ENCODE data around the gene GJC2. TPM values are rescaled to one million over a fixed set of nuclear protein-coding genes. Genes with fewer than 3 reads are reported as not detected.
A peak's percentile ranks its signal among the peaks of the same experiment; 100 is the strongest.

The GJC2 gene
- total and polyA plus RNA-seq, 2 donors (not counting 3 experiments of a cell fraction or from before 2014, with no cell fraction given), result 0.58 to 1.2 TPM

DNA sequence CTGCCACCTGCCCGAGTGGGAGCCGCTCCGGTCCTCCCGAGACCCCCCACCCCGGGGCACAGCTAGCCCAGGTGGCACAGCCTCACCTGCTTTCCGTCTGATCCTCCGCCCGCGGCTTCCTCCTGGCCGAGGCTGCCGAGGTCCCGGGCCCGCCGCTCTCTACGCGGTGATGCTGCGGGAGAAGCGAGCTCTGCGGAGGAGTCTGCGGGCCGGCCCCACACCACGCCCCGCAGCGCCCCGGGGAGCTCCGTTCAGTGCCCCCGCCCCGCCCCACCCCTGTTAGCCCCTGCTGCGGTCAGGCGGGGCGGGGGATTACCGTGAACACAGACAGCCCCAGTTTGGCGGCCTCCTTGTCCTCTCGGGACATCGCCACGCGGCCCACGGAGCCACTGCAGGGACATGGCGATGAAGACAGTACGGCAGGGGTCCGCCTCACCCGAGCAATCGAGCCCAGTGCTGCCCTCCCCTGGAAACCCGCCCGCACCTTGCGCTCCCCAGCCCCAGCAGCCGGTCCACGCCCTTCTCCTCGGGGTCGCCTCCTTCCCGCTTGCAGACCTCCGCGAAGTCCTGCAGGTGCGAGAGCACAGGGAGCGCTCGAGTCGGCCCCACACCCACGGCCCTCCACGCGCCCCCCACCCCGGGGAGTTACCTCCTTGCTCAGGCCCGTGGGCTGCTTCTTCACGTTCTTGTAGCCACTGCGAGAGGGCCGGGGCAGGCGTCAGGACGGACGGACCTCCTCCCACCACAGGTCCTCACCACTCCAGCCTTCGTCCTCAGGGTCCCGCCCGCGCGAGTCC, 47.5 kb upstream of the GJC2 start:
- ChIA-PET POLR2A (no interaction called here), CTCF (interaction anchor here (0.7 to 1.1 kb wide), 6 partner anchors 10 to 103 kb away, joined by 3 to 12 read pairs (median 7); no protein-coding TSS in a partner anchor)
- peak; percentile 44 for FAIRE-seq
- peaks cover 32% of the 10 kb centered on the region for H3K79me2 ChIP-seq (ENCODE audit: control insufficient read depth, insufficient read depth, low read length)
- DNase-seq (ENCODE audit: low read depth, low spot score), result peak; percentile 64
- peak overlapping the region; percentile 30 for H3K9ac ChIP-seq (replicated peaks; ENCODE audit: extremely low read depth, insufficient read depth, low read length)
- H3K36me3 ChIP-seq (ENCODE audit: control insufficient read depth in 2 of 2, extremely low read depth in 1 of 2, insufficient read depth in 2 of 2, low read length in 2 of 2), result peaks cover 10 to 32% of the 10 kb centered on the region in 2 experiments
- H4K20me1 ChIP-seq (replicated peaks; ENCODE audit: control insufficient read depth, extremely low read depth, insufficient read depth, low read length), result no peaks in the 10 kb centered on the region
- H3K4me1 ChIP-seq (ENCODE audit: control insufficient read depth, extremely low read depth, insufficient read depth, low read length), result peaks cover 10% of the 10 kb centered on the region
- TF ChIP-seq, protein P1, sequence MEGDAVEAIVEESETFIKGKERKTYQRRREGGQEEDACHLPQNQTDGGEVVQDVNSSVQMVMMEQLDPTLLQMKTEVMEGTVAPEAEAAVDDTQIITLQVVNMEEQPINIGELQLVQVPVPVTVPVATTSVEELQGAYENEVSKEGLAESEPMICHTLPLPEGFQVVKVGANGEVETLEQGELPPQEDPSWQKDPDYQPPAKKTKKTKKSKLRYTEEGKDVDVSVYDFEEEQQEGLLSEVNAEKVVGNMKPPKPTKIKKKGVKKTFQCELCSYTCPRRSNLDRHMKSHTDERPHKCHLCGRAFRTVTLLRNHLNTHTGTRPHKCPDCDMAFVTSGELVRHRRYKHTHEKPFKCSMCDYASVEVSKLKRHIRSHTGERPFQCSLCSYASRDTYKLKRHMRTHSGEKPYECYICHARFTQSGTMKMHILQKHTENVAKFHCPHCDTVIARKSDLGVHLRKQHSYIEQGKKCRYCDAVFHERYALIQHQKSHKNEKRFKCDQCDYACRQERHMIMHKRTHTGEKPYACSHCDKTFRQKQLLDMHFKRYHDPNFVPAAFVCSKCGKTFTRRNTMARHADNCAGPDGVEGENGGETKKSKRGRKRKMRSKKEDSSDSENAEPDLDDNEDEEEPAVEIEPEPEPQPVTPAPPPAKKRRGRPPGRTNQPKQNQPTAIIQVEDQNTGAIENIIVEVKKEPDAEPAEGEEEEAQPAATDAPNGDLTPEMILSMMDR (IDR thresholded peaks at IDR 0.05; ENCODE audit: extremely low read depth in 1 of 2, insufficient read depth in 1 of 2, low read depth in 1 of 2, low read length in 2 of 2), result peak in 1 of 2 donors; percentile 63
- no peak for TF ChIP-seq JUN (IDR thresholded peaks at IDR 0.05; ENCODE audit: borderline replicate concordance, insufficient read depth, insufficient read length, low read depth)
- TF ChIP-seq POLR2A (IDR thresholded peaks at IDR 0.05; ENCODE audit: low read depth, low read length), result no peak
- TF ChIP-seq POLR2AphosphoS5 (IDR thresholded peaks at IDR 0.05; ENCODE audit: insufficient read depth, low read depth, low read length), result peak; percentile 47
- H3K9me3 ChIP-seq (replicated peaks; ENCODE audit: control insufficient read depth, insufficient read depth, low read length), result no peaks in the 10 kb centered on the region
- dilution Hi-C loops (cut with MboI; ENCODE audit: extremely low pct_ligation_motif_present, low sequenced_read_pairs) (no loop called here), intact Hi-C loops (cut with micrococcal nuclease) (loop anchor here (1.0 kb wide), 2 partner anchors 17 to 103 kb away; no protein-coding TSS in a partner anchor)
- H3K9me1 ChIP-seq (replicated peaks; ENCODE audit: control insufficient read depth, extremely low read depth, insufficient read depth, low read length), result no peaks in the 10 kb centered on the region
- peak overlapping the region; percentile 69 for H3K4me2 ChIP-seq (ENCODE audit: insufficient read depth, low read length)
- no TSS peak for BruUV-seq (replicated peaks)
- H3K27ac ChIP-seq (ENCODE audit: insufficient read depth, low read depth, low read length), result no peak overlapping the region
- H3K4me3 ChIP-seq (replicated peaks in 1 of 3; ENCODE audit: insufficient read depth in 1 of 3, low read depth in 1 of 3, low read length in 3 of 3), result peak overlapping the region; percentile 45 to 53 (median 53)
- H2AFZ ChIP-seq (ENCODE audit: low read depth, low read length), result peak overlapping the region; percentile 22
- no peaks in the 10 kb centered on the region for H3K27me3 ChIP-seq (ENCODE audit: control insufficient read depth in 2 of 2, insufficient read depth in 2 of 2, low read length in 2 of 2)

Measured in endothelial cell of umbilical vein (primary cell).